Prostate gland (tissue), 2 donors: ENCODE measurements around the gene ST8SIA3. TPM values are rescaled to one million over a fixed set of nuclear protein-coding genes. Genes with fewer than 3 reads are reported as not detected.

Source experiments
- total RNA-seq, 2 donors: library from RNA; depleted of rRNA; stranded (reverse); fragments of >200 nt; gene quantifications; one replicate each; pipeline ENCODE4 v1.1.0, GENCODE V29; 2016

ST8SIA3 gene
- total RNA-seq, 2 donors from 2014 or later, result 13.1 TPM; not detected in 1

Other genes with a start within 250 kb of the ST8SIA3 start
- gene BOD1L2, start 205.5 kb upstream of the ST8SIA3 start, total RNA-seq, result 10 to 100 TPM in 1 of 2 donors, not detected in 1; 24.1 TPM
- gene ONECUT2, start 82.8 kb downstream of the ST8SIA3 start, total RNA-seq, result under 1 TPM; 0.09 to 0.45 TPM
- gene FECH, start 234.1 kb downstream of the ST8SIA3 start, total RNA-seq, result 10 to 100 TPM; 25.8 to 71.0 TPM